ENCODE measurements around the gene TSC2. TPM values are rescaled to one million over a fixed set of nuclear protein-coding genes. Genes with fewer than 3 reads are reported as not detected.
"Not testable (repeated sequence)": the region's sequence is repeated elsewhere in the genome, so short reads cannot be mapped to it uniquely, and the experiment has no call there.

The TSC2 gene
- total and polyA plus RNA-seq, 12 donors: 18.6 to 333 (median 92.6) TPM

GRCh38 chr16:2114225-2114624, 66.4 kb downstream of the TSC2 start:
- H3K4me3 ChIP-seq; H3K9me3 ChIP-seq (replicated peaks in 1 of 3); H3K4me1 ChIP-seq (replicated peaks in 1 of 2); H3K27ac ChIP-seq; intact Hi-C loops (cut with DNase I); H3K27me3 ChIP-seq; DNase-seq: not testable (repeated sequence)
- H3K36me3 ChIP-seq (replicated peaks in 1 of 2): peaks cover 0 to 27% of the 10 kb centered on the region in 2 donors
- 91 to 98% (median 96%) methylated on average over 11 to 26 of the region's 26 CpGs for WGBS, 4 donors

- H3K27me3 ChIP-seq; H3K4me1 ChIP-seq (replicated peaks in 1 of 2); intact Hi-C loops (cut with DNase I); H3K4me3 ChIP-seq; H3K27ac ChIP-seq; H3K9me3 ChIP-seq (replicated peaks in 1 of 3); DNase-seq: not testable (repeated sequence)
- 81 to 86% (median 85%) methylated on average over 6 to 24 of the region's 34 CpGs; no CpG with 5 or more reads in 1 of the 4 donors for WGBS, 4 donors
- peaks cover 0 to 25% of the 10 kb centered on the region in 2 donors for H3K36me3 ChIP-seq (replicated peaks in 1 of 2)
Observed at GRCh38 chr16:2114885-2115590, 67.3 kb downstream of the TSC2 start.

DNA sequence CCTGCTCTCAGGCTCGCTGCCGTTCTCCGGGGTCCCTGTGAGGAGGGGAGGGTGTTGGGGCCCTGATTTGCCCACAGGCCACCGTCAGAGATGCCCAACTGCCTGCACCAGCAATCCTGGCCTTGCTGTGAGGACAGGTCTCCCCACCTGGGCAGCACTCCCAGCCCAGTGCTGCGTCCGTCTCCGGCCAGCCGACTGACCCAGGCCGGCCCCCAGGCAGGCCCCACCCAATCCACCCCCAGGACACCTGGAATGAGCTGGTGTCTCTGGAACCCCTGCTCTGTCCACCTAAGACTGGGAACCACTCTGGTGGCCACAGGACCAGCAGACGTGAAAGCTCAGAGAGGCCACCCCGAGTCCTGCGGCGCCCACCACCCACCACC, 67.8 kb downstream of the TSC2 start:
- Histone ChIP-seq H3K36me3 (replicated peaks in 1 of 2) (peaks cover 0 to 25% of the 10 kb centered on the region in 2 donors), H3K27ac (no peak overlapping the region), H3K9me3 (replicated peaks in 1 of 3) (no peaks in the 10 kb centered on the region), H3K4me1 (replicated peaks in 1 of 2) (no peaks in the 10 kb centered on the region), H3K4me3 (no peak overlapping the region), H3K27me3 (no peaks in the 10 kb centered on the region)
- intact Hi-C loops (cut with DNase I): no loop called here
- TF ChIP-seq, protein P1, sequence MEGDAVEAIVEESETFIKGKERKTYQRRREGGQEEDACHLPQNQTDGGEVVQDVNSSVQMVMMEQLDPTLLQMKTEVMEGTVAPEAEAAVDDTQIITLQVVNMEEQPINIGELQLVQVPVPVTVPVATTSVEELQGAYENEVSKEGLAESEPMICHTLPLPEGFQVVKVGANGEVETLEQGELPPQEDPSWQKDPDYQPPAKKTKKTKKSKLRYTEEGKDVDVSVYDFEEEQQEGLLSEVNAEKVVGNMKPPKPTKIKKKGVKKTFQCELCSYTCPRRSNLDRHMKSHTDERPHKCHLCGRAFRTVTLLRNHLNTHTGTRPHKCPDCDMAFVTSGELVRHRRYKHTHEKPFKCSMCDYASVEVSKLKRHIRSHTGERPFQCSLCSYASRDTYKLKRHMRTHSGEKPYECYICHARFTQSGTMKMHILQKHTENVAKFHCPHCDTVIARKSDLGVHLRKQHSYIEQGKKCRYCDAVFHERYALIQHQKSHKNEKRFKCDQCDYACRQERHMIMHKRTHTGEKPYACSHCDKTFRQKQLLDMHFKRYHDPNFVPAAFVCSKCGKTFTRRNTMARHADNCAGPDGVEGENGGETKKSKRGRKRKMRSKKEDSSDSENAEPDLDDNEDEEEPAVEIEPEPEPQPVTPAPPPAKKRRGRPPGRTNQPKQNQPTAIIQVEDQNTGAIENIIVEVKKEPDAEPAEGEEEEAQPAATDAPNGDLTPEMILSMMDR (IDR thresholded peaks at IDR 0.05): no peak
- no peak for TF ChIP-seq POLR2A (IDR thresholded peaks at IDR 0.05)
- WGBS, 4 donors: 88 to 92% (median 91%) methylated on average over 5 to 13 of the region's 13 CpGs; no CpG with 5 or more reads in 1 of the 4 donors
- DNase-seq: no peak

- WGBS, 4 donors: 87 to 100% (median 89%) methylated on average over 2 to 17 of the region's 24 CpGs; no CpG with 5 or more reads in 1 of the 4 donors
- H3K27me3 ChIP-seq; H3K4me3 ChIP-seq; DNase-seq; intact Hi-C loops (cut with DNase I); H3K9me3 ChIP-seq (replicated peaks in 1 of 3); H3K4me1 ChIP-seq (replicated peaks in 1 of 2): not testable (repeated sequence)
- H3K36me3 ChIP-seq (replicated peaks in 1 of 2): peaks cover 0 to 17% of the 10 kb centered on the region in 2 donors
- peak overlapping the region in 1 of 5 donors; percentile 22 for H3K27ac ChIP-seq
Observed at GRCh38 chr16:2116428-2116827, 68.6 kb downstream of the TSC2 start.

DNA sequence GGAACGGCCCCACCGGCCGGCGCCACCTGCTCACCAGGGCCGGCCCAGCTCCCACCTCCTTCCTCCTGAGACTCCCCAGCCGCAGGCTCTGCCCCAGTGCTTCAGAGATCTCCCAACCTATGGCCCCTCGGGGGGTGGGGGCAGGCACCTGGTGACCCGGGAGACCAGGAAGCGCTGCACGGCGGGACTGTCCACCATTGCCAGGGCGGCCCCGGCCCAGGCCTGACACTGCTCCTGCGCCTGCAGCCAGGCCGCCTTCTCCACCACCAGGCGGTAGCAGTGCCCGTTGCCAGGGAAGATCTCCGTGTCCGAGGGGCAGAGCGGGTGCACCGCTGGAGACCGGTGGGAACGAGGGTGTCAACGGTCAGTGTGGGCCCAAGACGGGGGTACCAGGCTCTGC, 69.6 kb downstream of the TSC2 start:
- H3K27me3 ChIP-seq; H3K4me1 ChIP-seq (replicated peaks in 1 of 2); H3K36me3 ChIP-seq (replicated peaks in 1 of 2); DNase-seq; intact Hi-C loops (cut with DNase I); H3K9me3 ChIP-seq (replicated peaks in 1 of 3); H3K27ac ChIP-seq; H3K4me3 ChIP-seq: not testable (repeated sequence)
- 93 to 100% (median 95%) methylated on average over 5 to 20 of the region's 25 CpGs; no CpG with 5 or more reads in 1 of the 4 donors for WGBS, 4 donors

GRCh38 chr16:2117960-2118722, 70.4 kb downstream of the TSC2 start:
- H3K4me1 ChIP-seq (replicated peaks in 1 of 2); H3K27ac ChIP-seq; H3K4me3 ChIP-seq; DNase-seq; intact Hi-C loops (cut with DNase I); H3K36me3 ChIP-seq (replicated peaks in 1 of 2); H3K27me3 ChIP-seq; H3K9me3 ChIP-seq (replicated peaks in 1 of 3): not testable (repeated sequence)
- WGBS, 4 donors: 81 to 83% methylated on average over 21 to 26 of the region's 35 CpGs; no CpG with 5 or more reads in 2 of the 4 donors
